ENCODE results near the gene TMOD3. TPM values are rescaled to one million over a fixed set of nuclear protein-coding genes. Genes with fewer than 3 reads are reported as not detected.

The TMOD3 gene
- total RNA-seq, 1 donor from 2014 or later = 37.4 TPM

DNA sequence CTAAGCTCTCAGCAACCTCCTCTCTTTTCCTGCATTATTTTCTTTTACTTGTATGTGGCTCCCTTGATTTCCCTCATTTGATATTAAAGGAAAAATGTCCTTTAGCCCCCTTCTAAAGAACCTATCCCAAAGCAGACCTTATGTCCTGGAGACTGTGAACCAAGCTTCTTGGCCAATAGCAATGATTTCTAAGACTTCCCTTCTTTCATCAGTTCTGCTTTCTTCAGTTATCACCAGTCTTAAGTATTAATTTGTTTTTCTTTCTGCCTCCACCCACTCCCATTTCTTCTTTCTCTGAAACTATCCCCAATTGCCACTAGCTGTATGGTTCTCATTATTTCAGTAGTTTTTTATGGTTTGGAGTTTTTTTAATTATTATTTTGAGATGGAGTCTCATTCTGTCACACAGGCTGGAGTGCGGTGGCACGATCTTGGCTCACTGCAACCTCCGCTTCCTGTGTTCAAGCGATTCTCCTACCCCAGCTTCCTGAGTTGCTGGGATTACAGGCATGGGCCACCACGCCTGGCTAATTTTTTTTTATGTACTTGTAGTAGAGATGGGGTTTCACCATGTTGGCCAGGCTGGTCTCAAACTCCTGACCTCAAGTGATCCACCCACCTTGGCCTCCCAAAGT, 12.1 kb downstream of the TMOD3 start:
- Mint-ChIP-seq H3K4me3 (ENCODE audit: low read depth) (no peak overlapping the region), H3K36me3 (ENCODE audit: insufficient read depth) (no peaks in the 10 kb centered on the region), H3K27ac (no peak overlapping the region), H3K9me3 (ENCODE audit: low read depth) (no peaks in the 10 kb centered on the region), H3K4me1 (ENCODE audit: low read depth) (peaks cover 29% of the 10 kb centered on the region), H3K27me3 (no peaks in the 10 kb centered on the region)
- DNase-seq (ENCODE audit: low spot score, unreplicated experiment) = no peak
- TF ChIP-seq, protein P1, sequence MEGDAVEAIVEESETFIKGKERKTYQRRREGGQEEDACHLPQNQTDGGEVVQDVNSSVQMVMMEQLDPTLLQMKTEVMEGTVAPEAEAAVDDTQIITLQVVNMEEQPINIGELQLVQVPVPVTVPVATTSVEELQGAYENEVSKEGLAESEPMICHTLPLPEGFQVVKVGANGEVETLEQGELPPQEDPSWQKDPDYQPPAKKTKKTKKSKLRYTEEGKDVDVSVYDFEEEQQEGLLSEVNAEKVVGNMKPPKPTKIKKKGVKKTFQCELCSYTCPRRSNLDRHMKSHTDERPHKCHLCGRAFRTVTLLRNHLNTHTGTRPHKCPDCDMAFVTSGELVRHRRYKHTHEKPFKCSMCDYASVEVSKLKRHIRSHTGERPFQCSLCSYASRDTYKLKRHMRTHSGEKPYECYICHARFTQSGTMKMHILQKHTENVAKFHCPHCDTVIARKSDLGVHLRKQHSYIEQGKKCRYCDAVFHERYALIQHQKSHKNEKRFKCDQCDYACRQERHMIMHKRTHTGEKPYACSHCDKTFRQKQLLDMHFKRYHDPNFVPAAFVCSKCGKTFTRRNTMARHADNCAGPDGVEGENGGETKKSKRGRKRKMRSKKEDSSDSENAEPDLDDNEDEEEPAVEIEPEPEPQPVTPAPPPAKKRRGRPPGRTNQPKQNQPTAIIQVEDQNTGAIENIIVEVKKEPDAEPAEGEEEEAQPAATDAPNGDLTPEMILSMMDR (IDR thresholded peaks at IDR 0.05; ENCODE audit: unreplicated experiment) = no peak

DNA sequence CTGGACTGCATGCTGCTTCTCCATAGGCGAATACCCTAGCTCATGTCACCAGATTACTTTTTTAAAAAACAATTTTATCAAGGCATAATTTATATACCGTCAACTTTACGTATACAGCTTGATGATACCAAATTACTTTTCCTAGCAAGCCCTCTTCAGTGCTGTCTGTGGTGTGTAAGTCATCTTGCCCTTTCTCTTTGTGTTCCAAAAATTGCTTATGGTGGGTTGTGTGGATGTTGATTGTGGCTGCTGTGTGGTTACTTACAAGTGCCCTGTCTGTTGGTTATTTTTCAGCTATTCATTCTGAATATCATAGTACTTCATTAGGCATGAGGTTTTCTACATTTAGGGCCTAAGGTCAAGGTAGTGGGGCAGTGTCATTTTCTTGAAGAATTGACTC, 12.8 kb downstream of the TMOD3 start:
- Mint-ChIP-seq H3K4me1 (ENCODE audit: low read depth) (peaks cover 30% of the 10 kb centered on the region), H3K27me3 (no peaks in the 10 kb centered on the region), H3K9me3 (ENCODE audit: low read depth) (no peaks in the 10 kb centered on the region), H3K36me3 (ENCODE audit: insufficient read depth) (no peaks in the 10 kb centered on the region), H3K4me3 (ENCODE audit: low read depth) (no peak overlapping the region), H3K27ac (no peak overlapping the region)
- DNase-seq (ENCODE audit: low spot score, unreplicated experiment) = no peak
- TF ChIP-seq, protein P1 (IDR thresholded peaks at IDR 0.05; ENCODE audit: unreplicated experiment) = no peak

DNA sequence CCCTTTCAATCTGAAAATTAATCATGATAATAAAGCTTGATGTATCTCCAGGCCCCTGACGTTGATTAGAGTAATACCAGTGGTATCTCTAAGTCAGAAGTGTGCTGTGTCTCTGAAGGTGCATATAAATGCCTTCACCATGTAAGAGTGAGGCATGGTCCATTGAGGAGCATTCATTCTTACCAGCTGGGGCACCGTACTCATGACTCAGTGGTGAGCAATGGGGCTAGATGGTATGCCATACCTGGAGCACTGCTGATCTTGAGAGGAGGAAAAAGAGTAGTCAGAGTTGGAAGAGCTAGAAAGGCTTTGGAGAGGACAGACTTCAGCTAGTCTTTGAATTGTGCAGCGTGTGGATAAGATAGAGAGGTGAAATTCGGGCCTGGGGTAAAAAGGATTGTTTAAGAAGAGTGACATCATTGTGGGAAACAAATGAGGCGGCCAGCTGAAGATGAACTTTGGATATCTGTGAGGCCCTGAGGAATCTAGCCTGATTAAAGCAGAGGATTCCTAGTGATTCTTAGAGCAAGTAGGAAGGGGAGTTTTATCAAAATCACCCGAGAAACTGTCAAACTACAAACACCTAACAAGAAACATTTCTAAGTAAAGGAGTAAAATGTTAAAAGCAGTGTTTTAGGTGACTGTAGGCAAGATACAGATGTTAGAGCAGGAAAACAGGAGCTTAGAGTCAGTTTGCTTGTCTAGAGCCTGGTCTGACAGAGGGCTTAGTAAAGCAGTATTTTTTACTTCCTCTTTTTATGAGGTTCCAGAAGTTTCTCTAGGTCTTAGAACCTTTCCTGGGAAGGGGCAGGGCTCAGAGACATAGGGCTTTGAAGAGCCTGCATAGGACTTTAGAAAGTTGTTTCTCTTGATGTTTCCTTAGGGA, 13.6 kb downstream of the TMOD3 start:
- Mint-ChIP-seq H3K4me3 (ENCODE audit: low read depth) (no peak overlapping the region), H3K27me3 (no peaks in the 10 kb centered on the region), H3K27ac (peak overlapping the region; percentile 3), H3K4me1 (ENCODE audit: low read depth) (peaks cover 24% of the 10 kb centered on the region), H3K9me3 (ENCODE audit: low read depth) (no peaks in the 10 kb centered on the region), H3K36me3 (ENCODE audit: insufficient read depth) (no peaks in the 10 kb centered on the region)
- DNase-seq (ENCODE audit: low spot score, unreplicated experiment) = no peak
- TF ChIP-seq, protein P1 (IDR thresholded peaks at IDR 0.05; ENCODE audit: unreplicated experiment) = no peak

DNA sequence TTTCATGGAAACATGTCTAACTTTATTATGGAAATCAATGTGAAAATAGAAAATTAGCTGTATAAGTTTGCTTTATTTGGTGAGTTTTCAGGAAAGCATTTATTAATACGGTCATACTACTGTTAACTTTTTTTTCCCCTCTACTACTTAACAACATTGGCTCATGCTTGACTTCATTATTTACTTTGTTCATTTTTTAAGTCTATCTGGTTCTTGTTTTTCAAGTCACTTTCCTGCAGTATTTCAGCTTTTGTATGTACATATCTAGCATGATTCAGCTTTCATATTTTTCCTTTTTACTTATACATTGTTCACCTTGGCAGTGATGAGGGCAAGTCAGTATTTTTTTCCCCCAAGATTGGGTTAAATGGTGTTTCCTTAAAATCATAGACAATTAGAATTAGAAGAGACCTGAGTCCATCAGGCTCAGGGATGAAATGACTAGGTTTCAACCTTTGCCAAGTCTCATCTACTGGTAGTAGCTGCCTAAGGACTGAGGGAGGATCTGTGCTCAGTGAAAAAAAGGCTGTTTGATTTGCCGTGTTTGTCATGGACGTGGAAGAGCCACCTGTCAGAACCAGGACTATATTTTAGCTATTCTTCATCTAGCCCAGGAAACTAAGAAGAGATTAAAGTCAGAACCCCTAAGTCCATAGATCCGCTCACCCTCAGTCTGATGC, 15.4 kb downstream of the TMOD3 start:
- H3K9me3 Mint-ChIP-seq (ENCODE audit: low read depth) = no peaks in the 10 kb centered on the region
- H3K4me3 Mint-ChIP-seq (ENCODE audit: low read depth) = no peak overlapping the region
- no peak overlapping the region for H3K27ac Mint-ChIP-seq
- no peaks in the 10 kb centered on the region for H3K27me3 Mint-ChIP-seq
- H3K4me1 Mint-ChIP-seq (ENCODE audit: low read depth) = peaks cover 24% of the 10 kb centered on the region
- TF ChIP-seq, protein P1 (IDR thresholded peaks at IDR 0.05; ENCODE audit: unreplicated experiment) = no peak
- peaks cover 3% of the 10 kb centered on the region for H3K36me3 Mint-ChIP-seq (ENCODE audit: insufficient read depth)
- no peak for DNase-seq (ENCODE audit: low spot score, unreplicated experiment)

DNA sequence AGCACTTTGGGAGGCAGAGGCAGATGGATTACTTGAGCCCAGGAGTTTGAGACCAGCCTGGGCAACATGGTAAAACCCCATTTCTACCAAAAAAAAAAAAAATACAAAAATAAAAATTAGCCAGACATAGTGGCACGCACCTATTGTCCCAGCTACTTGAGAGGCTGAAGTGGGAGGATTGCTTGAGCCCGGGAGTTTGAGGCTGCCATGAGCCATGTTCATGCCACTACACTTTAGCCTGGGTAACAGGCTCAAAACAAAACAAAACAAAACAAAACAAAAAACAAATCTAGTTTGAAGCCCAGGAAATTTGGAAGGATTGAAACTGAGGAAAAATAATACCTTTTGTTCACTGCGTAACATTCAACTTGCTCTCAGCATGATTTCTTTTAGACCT, 16.6 kb downstream of the TMOD3 start:
- Mint-ChIP-seq H3K4me1 (ENCODE audit: low read depth) (peaks cover 24% of the 10 kb centered on the region), H3K4me3 (ENCODE audit: low read depth) (no peak overlapping the region), H3K27me3 (no peaks in the 10 kb centered on the region), H3K36me3 (ENCODE audit: insufficient read depth) (peaks cover 3% of the 10 kb centered on the region), H3K27ac (no peak overlapping the region), H3K9me3 (ENCODE audit: low read depth) (no peaks in the 10 kb centered on the region)
- no peak for DNase-seq (ENCODE audit: low spot score, unreplicated experiment)
- TF ChIP-seq, protein P1 (IDR thresholded peaks at IDR 0.05; ENCODE audit: unreplicated experiment) = no peak
